IPS-NIHi11 (cell line): ENCODE measurements around the gene TNFAIP8L1.

Source experiments
- DNase-seq: peaks from one replicate; pipeline ENCODE4 v3.0.0; 2012; ENCODE audit warnings: mixed read lengths, low spot score

TNFAIP8L1 gene

DNA sequence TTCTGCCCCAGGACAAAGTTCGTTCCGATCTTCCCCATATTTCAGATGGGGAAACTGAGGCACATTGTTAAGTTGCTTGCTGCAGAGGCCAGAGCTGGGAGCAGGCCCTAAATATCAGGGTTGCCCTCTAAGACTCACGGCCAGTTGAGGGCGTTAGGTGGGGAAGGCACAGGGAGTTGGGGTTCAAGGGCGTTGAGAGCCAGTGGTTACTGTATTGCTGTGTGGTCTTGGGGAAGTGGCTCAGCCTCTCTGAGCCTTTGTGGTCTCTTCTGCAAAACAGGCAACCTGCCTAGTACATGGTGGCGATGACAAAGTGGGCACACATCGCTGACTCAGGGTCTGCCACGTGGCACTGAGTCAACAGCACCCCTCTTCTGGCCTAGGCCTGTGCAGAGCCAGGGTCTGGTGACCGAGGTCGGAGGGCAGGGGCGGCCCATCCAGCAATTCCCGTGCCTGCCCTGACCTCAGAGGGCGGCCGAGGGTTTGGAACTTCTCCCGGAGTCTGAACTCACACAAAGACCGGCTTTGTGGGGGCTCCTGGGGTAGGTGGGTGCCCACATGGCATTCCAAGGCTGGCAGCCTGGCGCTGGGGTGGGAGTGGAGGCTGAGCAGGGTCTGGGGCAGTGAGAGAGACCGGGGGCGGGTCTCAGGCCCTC lies 10.2 kb downstream of the TNFAIP8L1 start:
- DNase-seq = no peak

DNA sequence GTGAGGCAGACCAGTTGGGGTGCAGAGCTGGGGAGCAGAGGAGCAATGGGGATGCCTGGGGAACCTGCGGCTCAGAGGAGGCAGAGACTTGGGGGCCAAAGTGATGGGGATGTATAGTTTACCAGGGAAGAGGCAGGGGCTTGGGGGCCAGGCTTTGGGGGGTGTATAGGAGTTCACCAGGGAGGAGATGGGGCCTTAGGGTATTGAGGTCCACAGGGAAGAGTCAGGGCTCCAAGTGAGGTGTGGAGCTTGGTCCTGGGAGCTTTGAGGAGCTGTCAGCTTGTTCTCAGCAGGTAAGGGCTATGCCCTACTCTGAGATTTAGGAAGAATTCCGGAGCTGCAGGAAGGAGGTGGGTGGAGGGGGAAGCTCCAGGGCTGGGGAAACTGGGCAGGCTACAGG lies 10.8 kb downstream of the TNFAIP8L1 start:
- DNase-seq = no peak

DNA sequence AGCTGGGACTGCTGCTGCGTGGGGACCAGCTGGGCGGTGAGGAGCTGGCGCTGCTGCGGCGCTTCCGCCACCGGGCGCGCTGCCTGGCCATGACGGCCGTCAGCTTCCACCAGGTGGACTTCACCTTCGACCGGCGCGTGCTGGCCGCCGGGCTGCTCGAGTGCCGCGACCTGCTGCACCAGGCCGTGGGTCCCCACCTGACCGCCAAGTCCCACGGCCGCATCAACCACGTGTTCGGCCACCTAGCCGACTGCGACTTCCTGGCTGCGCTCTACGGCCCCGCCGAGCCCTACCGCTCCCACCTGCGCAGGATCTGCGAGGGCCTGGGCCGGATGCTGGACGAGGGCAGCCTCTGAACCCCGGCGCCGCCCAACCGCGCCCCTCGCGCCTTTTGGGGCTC lies 12.8 kb downstream of the TNFAIP8L1 start:
- DNase-seq = no peak

DNA sequence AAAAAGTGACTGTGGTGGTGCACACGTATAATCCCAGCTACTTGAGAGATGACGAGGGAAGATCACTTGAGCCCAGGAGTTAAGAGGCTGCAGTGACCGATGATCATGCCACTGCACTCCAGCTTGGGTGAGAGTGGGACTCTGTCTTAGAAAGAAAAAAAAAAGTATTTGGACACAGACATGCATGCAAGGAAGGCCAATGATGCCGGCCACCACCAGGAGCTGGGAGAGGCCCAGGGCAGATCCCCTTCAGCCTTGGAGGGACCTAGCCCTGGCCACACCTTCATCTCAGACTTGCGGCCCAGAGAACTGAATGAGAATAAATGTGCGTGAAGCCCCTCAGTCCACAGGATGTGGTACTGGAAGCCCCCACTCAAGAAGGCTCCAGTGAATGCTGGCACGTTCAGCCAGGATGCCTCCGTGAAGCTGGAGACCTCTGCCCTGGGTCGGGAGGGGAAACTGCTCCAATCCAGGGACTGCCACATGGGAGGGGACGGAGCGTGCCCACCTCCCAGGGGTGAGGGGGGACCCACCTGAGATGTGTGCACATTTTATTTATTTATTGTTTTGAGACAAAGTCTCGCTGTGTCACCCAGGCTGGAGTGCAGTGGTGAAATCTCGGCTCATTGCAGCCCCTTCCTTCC lies 14.6 kb downstream of the TNFAIP8L1 start:
- DNase-seq = no peak

DNA sequence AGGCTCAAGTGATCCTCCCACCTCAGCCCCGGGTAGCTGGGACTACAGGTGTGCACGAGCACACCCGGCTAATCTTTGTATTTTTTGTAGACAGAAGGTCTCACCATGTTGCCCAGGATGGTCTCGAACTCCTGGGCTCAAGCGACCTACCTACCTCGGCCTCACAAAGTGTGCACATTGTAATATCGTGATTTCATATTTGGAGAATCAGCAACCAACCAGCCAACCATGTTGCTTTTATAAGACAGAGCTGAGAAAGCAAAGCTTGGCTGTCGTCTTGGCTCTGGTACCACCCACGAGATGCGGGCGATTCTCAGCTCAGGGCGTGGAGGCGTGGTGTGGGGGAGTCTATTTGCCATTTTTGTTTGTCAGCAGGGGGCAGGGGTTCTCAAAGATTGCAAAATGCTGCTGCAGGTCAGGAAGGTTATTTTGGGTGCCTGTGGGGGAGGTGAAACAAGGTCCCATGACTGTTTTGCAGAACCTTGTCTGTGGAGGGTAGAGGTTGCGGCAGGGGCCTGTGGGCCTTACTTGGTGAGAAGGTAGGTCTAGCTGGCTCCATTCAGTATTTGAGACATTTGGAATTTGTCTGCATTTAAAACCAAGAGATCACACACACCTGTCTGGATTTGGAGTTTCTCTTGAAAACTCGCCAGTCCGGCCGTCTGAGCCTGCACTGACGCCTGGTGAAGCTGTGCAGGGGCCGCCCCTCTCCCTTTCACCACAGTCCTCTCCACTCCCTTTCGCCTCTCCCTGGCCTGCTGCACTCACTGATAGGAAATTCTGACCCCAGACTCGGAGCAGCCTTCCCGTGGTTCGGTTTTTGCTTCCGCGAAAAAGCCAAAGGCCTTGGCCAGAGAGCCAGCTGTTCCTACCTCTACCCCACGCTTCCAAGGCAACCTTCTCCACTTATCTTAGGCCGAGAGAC lies 15.4 kb downstream of the TNFAIP8L1 start:
- no peak for DNase-seq

DNA sequence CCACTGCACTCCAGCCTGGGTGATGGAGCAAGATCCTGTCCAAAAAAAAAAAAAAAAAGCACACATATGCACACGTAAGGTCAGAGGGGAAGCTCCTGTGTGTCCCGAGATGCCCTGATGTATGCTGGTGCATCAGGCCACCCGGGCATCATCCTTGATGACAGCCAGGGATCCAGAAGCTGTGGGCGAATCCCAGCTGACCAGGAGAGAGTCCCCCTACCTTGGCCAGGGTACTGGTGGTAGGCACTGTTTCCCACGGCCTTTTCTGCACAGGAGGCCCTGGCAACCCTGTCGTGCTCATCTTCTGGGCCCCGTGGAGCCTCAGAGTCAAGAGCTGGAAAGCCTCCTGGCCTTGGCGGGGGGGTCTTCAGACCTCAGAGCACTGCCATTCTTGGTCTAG lies 16.8 kb downstream of the TNFAIP8L1 start:
- DNase-seq = no peak

DNA sequence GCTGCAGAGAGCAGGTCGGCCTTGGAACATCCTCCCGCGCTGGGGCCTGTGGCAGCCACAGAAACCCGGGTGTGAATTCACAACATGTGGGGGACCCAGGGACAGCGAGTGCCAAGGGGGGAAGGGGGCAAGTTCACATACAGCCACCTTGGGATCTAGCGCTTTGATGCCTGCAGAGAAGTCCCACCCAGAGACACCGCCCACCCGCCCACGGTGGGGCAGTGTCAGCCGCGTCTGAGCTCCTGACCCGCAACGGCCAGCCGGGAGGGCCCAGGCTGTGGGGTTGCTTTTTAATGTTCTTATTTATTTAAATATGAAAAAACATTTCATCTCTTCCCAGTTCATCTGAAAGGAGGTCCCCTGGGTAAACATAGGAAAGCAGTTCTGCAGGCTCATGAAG lies 17.9 kb downstream of the TNFAIP8L1 start:
- DNase-seq = no peak

DNA sequence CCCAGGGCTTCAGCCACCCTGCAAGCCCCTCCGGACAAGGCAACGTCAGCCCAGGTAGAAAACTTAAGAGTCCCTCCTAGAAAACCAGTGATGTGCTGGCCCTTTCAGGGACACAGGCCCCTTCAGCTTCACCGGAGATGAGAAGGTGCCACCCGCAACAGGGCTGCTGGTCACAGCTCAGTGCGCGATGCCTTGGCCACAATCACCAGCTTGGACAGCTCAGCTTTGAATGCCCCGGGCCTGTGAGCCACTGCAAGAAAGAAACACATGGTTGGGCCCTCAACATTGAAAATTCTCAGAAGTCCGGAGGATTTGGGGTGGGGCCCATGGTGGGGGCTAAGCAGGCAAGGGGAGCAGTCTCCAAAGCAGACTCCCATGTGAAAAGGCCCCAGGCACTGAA lies 18.5 kb downstream of the TNFAIP8L1 start:
- DNase-seq = no peak

DNA sequence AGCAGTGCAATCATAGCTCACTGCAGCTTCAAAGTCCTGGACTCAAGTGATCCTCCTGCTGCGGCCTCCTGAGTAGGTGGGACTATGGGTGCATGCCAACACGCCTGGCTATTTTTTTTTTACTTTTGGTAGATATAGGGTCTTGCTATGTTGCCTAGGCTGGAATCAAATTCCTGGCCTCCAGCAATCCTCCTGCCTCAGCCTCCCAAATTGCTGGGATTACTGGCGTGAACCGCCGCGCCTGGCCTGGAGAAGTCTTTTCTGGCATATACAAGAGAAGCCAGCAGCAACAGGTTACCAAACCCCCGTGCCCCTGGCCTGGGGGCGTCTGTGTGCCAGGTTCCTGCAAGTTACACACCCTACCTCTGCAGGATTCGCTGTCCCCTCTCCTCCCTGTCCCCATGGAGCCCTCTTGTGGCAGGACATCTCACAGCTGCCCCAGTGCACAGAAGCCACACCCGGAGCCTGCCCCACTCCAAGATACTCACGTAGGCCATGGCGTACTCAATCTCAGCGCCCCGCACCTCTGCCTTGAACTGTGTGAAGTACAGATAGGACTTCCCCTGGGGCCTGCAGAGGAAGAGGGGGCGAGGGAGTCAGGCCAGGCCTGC lies 21.0 kb downstream of the TNFAIP8L1 start:
- DNase-seq = peak; percentile 80

DNA sequence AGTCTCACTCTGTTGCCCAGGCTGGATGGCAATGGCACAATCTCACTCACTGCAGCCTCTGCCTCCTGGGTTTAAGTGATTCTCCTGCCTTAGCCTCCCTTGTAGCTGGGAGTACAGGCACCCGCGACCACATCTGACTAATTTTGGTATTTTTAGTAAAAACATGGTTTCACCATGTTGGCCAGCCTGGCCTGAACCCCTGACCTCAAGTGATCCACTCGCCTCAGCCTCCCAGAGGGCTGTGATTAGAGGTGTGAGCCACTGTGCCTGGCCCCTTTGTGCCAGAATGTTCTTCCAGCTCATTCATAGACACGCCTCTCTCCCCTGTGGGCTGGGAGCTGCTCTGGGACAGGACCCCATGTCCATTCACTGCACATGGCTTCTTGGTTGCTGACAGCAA lies 21.7 kb downstream of the TNFAIP8L1 start:
- DNase-seq = no peak

DNA sequence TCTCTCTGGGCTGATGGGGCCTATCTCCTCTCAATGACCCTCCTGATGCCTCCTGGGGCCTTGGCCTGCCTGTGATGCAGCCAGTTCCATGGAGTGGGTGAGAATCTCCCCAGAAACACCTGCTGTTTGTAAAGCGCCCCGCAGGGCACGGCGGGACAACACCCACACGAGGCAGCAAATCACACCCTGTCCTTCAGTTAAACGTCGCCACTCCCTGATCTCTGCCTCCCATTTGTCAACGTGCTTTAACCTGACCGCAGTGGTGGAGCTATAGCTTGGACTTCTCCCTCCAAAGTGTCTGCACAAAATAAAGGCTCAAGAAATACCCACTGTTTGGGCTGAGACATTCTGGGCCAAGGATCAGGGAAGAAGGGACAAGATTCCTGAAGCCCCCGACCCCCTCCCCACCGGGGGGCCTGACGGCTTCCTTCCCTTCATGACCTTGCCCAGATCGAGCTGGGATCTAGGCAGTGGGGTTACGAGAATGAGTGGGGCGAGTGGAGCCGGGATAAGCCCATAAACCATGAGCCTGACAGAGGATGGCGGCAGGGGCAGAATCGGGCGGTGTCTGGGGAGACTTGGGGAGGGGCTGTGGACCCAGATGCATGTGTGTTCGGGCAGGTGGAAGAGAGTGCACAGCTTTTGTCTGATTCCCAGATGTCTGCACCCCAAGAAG lies 22.8 kb downstream of the TNFAIP8L1 start:
- DNase-seq = no peak

DNA sequence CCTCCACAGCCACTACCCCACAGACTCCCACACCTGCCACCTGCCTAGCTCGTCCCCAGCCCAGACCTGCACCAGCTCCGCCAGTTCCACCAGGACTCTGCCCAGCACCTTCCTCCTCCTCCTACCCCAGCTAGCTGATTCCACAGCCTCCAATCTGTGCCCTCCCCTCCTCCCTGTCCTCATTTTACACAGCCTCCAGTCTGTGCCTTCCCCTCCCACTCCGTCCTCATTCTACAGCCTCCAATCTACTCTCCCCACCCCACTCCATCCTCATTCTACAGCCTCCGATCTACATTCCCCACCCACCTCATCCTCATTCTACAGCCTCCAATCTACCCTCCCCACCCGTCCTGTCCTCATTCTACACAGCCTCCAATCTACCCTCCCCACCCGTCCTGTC lies 23.5 kb downstream of the TNFAIP8L1 start:
- no peak for DNase-seq

DNA sequence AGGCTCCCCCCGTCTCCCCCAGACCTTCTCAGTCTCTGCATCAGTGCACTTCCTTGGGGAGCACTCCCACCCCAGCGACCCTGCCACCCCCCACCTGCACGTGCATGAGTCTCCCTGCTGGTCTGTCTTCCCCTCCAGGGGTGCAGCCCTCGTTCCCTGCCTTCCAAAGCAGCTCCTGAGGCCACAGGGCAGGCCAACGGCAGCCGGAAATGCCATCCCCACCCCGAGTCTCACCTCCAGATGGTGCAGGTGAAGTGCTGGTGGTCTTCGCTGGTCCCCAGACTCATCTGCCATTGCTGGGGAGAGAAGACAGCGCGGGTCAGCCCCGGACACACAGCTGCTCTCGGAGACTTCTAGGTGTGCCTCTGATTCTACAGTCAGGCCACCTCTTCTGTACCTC lies 25.3 kb downstream of the TNFAIP8L1 start:
- DNase-seq = no peak

DNA sequence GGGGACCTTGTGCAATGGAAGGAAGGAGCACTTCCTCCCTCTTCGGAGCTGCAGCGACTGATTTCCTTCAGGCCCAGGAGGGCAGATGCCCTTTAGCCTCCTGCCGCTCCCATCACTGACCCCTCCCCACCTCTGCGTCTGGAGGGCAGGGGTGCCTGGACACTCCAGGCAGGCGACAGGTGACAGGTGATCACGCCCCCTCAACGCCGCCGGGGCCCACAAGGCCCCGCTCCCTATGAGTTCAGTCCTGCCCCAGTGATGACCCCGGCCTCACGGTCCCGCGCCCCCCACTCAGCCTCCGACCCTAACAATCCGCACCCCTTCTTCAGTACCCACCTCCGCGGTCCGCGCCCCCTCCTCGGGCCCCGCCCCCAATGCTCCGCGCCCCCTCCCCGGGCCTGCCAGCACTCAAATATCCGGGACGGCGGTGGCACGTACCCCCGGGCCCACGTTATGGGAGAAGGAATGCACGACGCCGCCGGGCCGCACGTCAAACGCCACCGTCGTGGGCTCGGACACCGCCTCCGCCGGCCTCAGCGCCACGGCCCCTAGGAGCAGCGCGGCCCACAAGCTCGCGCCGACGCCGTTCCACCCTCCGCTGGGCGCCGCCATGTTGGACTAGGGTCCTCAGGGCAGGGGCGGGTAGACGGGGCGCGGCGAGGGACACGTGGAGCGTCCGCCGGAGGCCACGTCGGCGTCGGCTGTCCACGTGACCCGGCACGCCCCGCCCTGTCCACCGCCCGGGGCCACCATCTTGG lies 30.6 kb downstream of the TNFAIP8L1 start, which contains the start of gene MYDGF:
MYDGF (minus strand) TSS at position 620 of the 758 bp plus-strand sequence; CDS start at position 612, 8 bp downstream.
- peak; percentile 100 for DNase-seq

DNA sequence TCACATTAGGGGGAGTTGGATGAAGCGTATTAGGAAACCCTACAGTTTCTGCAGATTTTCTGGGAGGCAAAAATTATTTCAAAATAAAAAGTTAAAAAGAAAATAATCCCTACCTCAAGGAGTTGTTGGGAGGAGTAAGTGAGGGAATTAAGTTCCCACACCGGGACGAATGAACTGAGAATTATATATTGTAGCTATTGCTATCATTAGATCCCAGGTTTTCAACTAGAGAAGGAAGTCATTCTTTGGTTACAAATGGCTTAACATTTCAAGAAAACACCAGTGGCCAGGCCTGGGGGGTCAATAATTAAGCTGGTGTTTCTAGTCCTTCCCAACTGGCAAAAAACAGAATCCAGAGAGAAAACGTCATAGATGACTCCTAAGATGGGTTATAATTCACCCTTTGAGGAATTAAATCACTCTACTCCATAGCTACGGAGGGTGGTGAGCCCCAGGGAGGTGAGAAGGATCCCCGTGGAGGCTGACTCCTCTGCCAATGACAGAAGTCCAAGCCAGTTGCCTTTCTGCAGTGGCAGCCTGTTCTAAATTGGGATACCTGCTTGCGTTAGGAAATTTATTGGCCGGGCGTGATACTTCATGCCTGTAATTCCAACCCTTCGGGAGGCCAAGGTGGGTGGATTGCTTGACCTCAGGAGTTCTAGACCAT lies 32.0 kb downstream of the TNFAIP8L1 start:
- no peak for DNase-seq

DNA sequence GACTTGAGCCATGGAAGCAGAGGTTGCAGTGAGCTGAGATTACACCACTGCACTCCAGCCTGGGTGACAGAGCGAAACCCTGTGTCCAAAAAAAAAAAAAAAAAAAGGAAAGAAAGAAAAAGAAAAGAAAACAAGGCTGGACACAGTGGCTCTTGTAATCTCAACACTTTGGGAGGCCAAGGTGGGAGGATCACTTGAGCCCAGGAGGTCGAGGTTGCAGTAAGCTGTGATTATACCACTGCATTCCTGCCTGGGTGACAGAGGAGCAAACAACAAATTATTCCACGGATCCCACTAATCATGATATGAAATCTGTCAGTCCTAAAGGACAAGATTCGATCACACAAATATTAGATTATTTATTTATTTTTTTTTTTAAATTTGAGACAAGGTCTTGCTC lies 33.9 kb downstream of the TNFAIP8L1 start:
- DNase-seq = no peak

DNA sequence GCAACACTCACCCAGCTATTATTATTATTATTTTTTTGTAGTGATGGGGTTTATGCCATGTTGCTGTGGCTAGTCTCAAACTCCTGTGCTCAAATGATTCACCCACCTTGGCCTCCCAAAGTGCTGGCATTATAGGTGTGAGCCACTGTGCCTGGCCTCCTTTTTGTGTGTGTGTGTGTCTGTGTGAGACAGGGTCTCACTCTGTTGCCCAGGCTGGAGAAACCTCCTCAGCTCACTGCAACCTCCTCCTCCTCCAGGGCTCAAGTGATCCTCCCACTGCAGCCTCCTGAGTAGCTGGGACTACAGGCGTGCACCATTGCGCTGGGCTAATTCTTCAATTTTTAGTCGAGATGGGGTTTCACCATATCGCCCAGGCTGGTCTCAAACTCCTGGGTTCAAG lies 34.4 kb downstream of the TNFAIP8L1 start:
- DNase-seq = no peak

DNA sequence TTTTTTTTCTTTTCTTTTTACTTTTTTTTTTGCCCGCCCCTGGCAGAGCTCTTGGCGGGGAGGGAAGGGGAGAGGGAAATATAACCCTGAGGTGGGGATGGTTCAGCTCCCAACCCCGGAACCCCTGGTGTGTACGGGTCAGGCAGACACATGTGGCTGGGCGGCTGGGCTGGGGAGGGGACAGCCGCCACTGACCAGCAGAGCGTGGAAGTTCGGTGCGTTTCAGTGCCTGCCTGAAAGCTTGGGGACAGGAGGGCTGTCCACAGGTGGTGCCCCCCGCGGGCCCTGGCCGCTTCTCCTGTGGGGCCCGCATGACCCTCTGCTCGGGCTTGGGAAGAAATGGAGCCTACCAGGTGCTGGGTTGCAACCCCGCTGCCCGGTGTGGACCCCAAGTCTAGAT lies 36.0 kb downstream of the TNFAIP8L1 start:
- DNase-seq = no peak

DNA sequence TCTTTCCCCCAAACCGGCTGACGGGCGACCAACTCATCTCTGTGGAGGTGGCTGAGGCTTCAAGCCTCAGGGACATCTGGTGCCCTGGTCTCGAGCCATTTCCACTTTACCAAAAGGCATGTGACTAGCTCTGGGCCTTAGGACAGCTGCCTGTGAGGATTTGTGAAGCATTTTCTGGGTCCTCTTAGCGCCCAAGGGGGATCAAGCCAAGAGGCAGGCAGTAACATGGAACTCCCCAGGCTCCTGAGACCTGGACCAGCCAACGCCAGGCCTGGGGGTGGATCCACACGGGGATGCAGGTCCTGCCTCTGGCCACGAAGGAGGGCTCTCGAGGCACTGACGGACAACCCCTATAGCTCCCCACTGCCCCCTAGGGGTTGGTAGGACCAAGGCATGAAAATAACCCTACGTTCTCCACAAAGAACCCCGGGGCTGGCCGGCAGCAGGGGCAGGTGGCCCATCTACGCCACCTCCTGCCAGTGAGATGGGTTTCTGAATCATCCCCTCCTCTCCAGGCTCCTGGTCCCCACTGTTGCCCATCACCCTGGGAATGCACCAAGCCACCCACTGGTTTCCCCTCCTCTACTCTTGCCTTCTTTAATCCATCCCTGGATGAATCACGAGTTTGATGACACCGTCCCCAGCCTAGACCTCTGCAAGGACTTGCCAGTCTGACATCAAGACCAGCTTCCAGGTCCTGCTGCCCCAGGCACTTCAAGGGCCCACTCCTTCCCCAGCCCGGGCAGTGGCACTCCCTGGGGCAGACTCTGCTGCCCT lies 37.8 kb downstream of the TNFAIP8L1 start:
- peak; percentile 74 for DNase-seq
